IMR-90 (cell line): Measurements from ENCODE around the gene ALDOC. TPM values are rescaled to one million over a fixed set of nuclear protein-coding genes. Genes with fewer than 3 reads are reported as not detected.

ENCODE experiments used
- NFE2L2 ChIP-seq: fragments of 150-350 bp; IDR thresholded peaks from 2 replicates; pipeline ENCODE4 v1.6.1; 2016; ENCODE audit warnings: low read depth, mild to moderate bottlenecking, low read length
- SMC3 ChIP-seq: fragments of 150-350 bp; IDR thresholded peaks from 2 replicates; pipeline ENCODE4 v1.6.1; 2016; ENCODE audit warnings: low read depth, mild to moderate bottlenecking, antibody characterized with exemption, low read length, moderate library complexity
- polyA plus RNA-seq, 3 experiments: library from polyadenylated mRNA; depleted of rRNA; stranded (reverse); fragments of >200 nt; gene quantifications; 2 replicates each; pipeline ENCODE4 v1.2.3, GENCODE V29; 2012; ENCODE audit warnings: low replicate concordance in 1 of 3
- total RNA-seq: library from RNA; depleted of rRNA; stranded (reverse); fragments of >200 nt; gene quantifications from 2 replicates; pipeline ENCODE4 v1.2.3, GENCODE V29; 2012
- TF ChIP-seq, protein P1 (sequence below): conservative IDR thresholded peaks from 2 replicates; pipeline ENCODE4 v1.5.1; 2012; ENCODE audit warnings: mild to moderate bottlenecking, low read depth, low read length, improper control_type of control experiment

ALDOC gene
- total and polyA plus RNA-seq, 2 of the 4 experiments (the other 2 are of a cell fraction), result 47.0 to 69.7 TPM

DNA sequence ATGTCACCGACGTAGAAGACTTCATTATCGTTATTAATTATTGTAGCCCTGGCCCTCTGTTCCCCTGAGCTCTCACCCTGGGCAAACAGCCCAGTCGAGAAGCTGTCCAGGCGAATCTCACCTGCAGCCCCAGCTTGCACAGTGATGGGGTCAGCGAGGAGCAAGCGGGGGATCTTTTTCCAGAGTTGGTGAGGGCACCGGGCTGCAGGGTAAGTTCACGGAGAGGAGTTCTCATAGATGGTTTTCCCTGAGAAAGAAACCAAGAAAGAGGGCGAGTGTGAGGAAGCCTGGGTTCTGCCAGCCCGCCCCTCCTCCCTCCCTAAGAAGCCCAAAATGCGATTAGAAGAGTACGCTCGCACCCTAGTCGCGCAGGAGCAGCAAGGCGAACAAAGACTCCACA, 21.7 kb upstream of the ALDOC start (continued):
- TF ChIP-seq, protein P1, sequence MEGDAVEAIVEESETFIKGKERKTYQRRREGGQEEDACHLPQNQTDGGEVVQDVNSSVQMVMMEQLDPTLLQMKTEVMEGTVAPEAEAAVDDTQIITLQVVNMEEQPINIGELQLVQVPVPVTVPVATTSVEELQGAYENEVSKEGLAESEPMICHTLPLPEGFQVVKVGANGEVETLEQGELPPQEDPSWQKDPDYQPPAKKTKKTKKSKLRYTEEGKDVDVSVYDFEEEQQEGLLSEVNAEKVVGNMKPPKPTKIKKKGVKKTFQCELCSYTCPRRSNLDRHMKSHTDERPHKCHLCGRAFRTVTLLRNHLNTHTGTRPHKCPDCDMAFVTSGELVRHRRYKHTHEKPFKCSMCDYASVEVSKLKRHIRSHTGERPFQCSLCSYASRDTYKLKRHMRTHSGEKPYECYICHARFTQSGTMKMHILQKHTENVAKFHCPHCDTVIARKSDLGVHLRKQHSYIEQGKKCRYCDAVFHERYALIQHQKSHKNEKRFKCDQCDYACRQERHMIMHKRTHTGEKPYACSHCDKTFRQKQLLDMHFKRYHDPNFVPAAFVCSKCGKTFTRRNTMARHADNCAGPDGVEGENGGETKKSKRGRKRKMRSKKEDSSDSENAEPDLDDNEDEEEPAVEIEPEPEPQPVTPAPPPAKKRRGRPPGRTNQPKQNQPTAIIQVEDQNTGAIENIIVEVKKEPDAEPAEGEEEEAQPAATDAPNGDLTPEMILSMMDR, result no peak
- no peak for TF ChIP-seq SMC3
- no peak for TF ChIP-seq NFE2L2
